Measurements from ENCODE around the gene BCAS4. TPM values are rescaled to one million over a fixed set of nuclear protein-coding genes. Genes with fewer than 3 reads are reported as not detected.

BCAS4 gene
- total RNA-seq, 4 donors from 2014 or later = 6.6 to 15.7 (median 13.1) TPM

- Histone ChIP-seq H3K9me3 (no peaks in the 10 kb centered on the region), H3K27me3 (no peaks in the 10 kb centered on the region), H3K36me3 (peaks cover 0 to 4% of the 10 kb centered on the region in 2 donors), H3K27ac (no peak overlapping the region), H3K4me3 (replicated peaks in 1 of 3) (no peak overlapping the region), H3K4me1 (peaks cover 0 to 6% of the 10 kb centered on the region in 2 donors)
- no peak for DNase-seq
- intact Hi-C loops (cut with DNase I) = no loop called here
- TF ChIP-seq CTCF (IDR thresholded peaks at IDR 0.05) (no peak), POLR2A (IDR thresholded peaks at IDR 0.05) (no peak)
- WGBS, 2 donors = 67 to 88% methylated on average over 5 to 7 of the region's 7 CpGs
Measured at GRCh38 chr20:50885068-50885467, 90.2 kb downstream of the BCAS4 start.

- Histone ChIP-seq H3K27ac (no peak overlapping the region), H3K36me3 (peaks cover 0 to 4% of the 10 kb centered on the region in 2 donors), H3K27me3 (no peaks in the 10 kb centered on the region), H3K9me3 (no peaks in the 10 kb centered on the region), H3K4me3 (replicated peaks in 1 of 3) (no peak overlapping the region), H3K4me1 (peaks cover 0 to 6% of the 10 kb centered on the region in 2 donors)
- TF ChIP-seq CTCF (IDR thresholded peaks at IDR 0.05) (no peak), POLR2A (IDR thresholded peaks at IDR 0.05) (no peak)
- WGBS, 2 donors = 88 to 96% methylated on average over 5 of the region's 5 CpGs
- no peak for DNase-seq
- intact Hi-C loops (cut with DNase I) = no loop called here
Measured at GRCh38 chr20:50885781-50886180, 90.9 kb downstream of the BCAS4 start.

GRCh38 chr20:50886184-50886790 lies 91.4 kb downstream of the BCAS4 start:
- Histone ChIP-seq H3K27ac (no peak overlapping the region), H3K4me1 (peaks cover 0 to 6% of the 10 kb centered on the region in 2 donors), H3K36me3 (peaks cover 0 to 6% of the 10 kb centered on the region in 2 donors), H3K9me3 (no peaks in the 10 kb centered on the region), H3K27me3 (no peaks in the 10 kb centered on the region), H3K4me3 (replicated peaks in 1 of 3) (no peak overlapping the region)
- TF ChIP-seq POLR2A (IDR thresholded peaks at IDR 0.05) (no peak), CTCF (IDR thresholded peaks at IDR 0.05) (no peak)
- intact Hi-C loops (cut with DNase I) = no loop called here
- DNase-seq = no peak
- 82 to 89% methylated on average over 12 of the region's 12 CpGs for WGBS, 2 donors

- TF ChIP-seq CTCF (IDR thresholded peaks at IDR 0.05) (no peak), POLR2A (IDR thresholded peaks at IDR 0.05) (no peak)
- WGBS, 2 donors = 90 to 97% methylated on average over 3 of the region's 3 CpGs
- Histone ChIP-seq H3K4me1 (no peaks in the 10 kb centered on the region), H3K9me3 (no peaks in the 10 kb centered on the region), H3K27me3 (no peaks in the 10 kb centered on the region), H3K4me3 (replicated peaks in 1 of 3) (no peak overlapping the region), H3K27ac (no peak overlapping the region), H3K36me3 (peaks cover 4 to 15% of the 10 kb centered on the region in 2 donors)
- no peak for DNase-seq
- intact Hi-C loops (cut with DNase I) = no loop called here
Measured at GRCh38 chr20:50887576-50887975, 92.7 kb downstream of the BCAS4 start.

- no peaks in the 10 kb centered on the region for H3K4me1 ChIP-seq
- H3K36me3 ChIP-seq = peaks cover 21 to 36% of the 10 kb centered on the region in 2 donors
- TF ChIP-seq POLR2A (IDR thresholded peaks at IDR 0.05) (no peak), CTCF (IDR thresholded peaks at IDR 0.05) (no peak)
- no peak overlapping the region for H3K27ac ChIP-seq
- no peak overlapping the region for H3K4me3 ChIP-seq (replicated peaks in 1 of 3)
- intact Hi-C loops (cut with DNase I) = no loop called here
- H3K9me3 ChIP-seq = no peaks in the 10 kb centered on the region
- DNase-seq = no peak
- WGBS, 2 donors = 80 to 85% methylated on average over 5 of the region's 5 CpGs
- no peaks in the 10 kb centered on the region for H3K27me3 ChIP-seq
Measured at GRCh38 chr20:50891138-50891537, 96.3 kb downstream of the BCAS4 start.

All from thyroid gland (tissue), 4 donors.